Kidney (tissue), 14 donors: Measurements from ENCODE around the gene ARID5A. TPM values are rescaled to one million over a fixed set of nuclear protein-coding genes. Genes with fewer than 3 reads are reported as not detected.
A peak's percentile ranks its signal among the peaks of the same experiment; 100 is the strongest.

Source experiments
- DNase-seq, 5 donors: peaks; one replicate each; pipeline ENCODE4 v3.0.0-alpha.2; 2013 to 2020
- FAIRE-seq: peaks from 2 replicates; lab custom pipeline; 2012; peaks lifted over from hg19 to GRCh38; lab: Jason Lieb, UNC
- H3K27ac ChIP-seq, 2 donors: one replicate each; pipeline ENCODE4 v1.7.0; 2013; ENCODE audit warnings: low read depth in 2 of 2, low read length in 2 of 2, inconsistent platforms in 1 of 2
- H3K27me3 ChIP-seq: one replicate; pipeline ENCODE4 v1.7.1; 2013; ENCODE audit warnings: low read length, inconsistent platforms; ENCODE audit not compliant: control insufficient read depth, insufficient read depth
- H3K36me3 ChIP-seq, 3 donors: one replicate each; pipeline versions ENCODE4 v1.7.0 to v1.7.1; 2013; ENCODE audit warnings: low read length in 3 of 3, control low read depth in 1 of 3, inconsistent platforms in 1 of 3; ENCODE audit not compliant: insufficient read depth in 3 of 3, control insufficient read depth in 2 of 3
- H3K4me1 ChIP-seq, 3 donors: one replicate each; pipeline versions ENCODE4 v1.7.0 to v1.7.1; 2013; ENCODE audit warnings: low read length in 3 of 3, inconsistent platforms in 1 of 3, low read depth in 1 of 3; ENCODE audit not compliant: control insufficient read depth in 2 of 3, insufficient read depth in 2 of 3
- H3K4me3 ChIP-seq, 3 donors: one replicate each; pipeline versions ENCODE4 v1.7.0 to v1.8.1; 2013; ENCODE audit warnings: low read length in 3 of 3, control low read depth in 1 of 3, inconsistent platforms in 1 of 3
- H3K9ac ChIP-seq, 3 donors: one replicate each; pipeline versions ENCODE4 v1.7.0 to v1.7.1; 2013; ENCODE audit warnings: low read length in 3 of 3, control low read depth in 1 of 3, inconsistent platforms in 1 of 3
- H3K9me3 ChIP-seq, 3 donors: one replicate each; pipeline versions ENCODE4 v1.7.0 to v1.7.1; 2013; ENCODE audit warnings: low read length in 3 of 3, control low read depth in 1 of 3, inconsistent platforms in 1 of 3; ENCODE audit not compliant: control insufficient read depth in 2 of 3, insufficient read depth in 1 of 3
- intact Hi-C: fragments of 100-400 bp; cut with DNase I; formaldehyde crosslinking; loops from one replicate; pipeline ENCODE4 v1.11.1; 2022
- polyA plus RNA-seq: library from polyadenylated mRNA; stranded (reverse); fragments of 350-450 nt; fragmentation: Illumina TruSeq; extraction: RNeasy Lipid Tissue Mini Kit (QIAGEN cat#74804); gene quantifications from one replicate; pipeline ENCODE4 v1.2.3, GENCODE V29; 2014; ENCODE audit warnings: low read depth, low replicate concordance; ENCODE audit not compliant: insufficient read depth
- total RNA-seq: library from RNA; stranded (reverse); fragmentation: NEBNext Ultra II Directional; extraction: Animal tissue kit (Norgen Biotek cat#: 25700); gene quantifications from one replicate; pipeline ENCODE4 v1.2.1, GENCODE V29; 2021
- TF ChIP-seq, protein P1 (sequence below): IDR thresholded peaks from 3 replicates; pipeline ENCODE4 v1.5.1; 2012; ENCODE audit warnings: mild to moderate bottlenecking, moderate library complexity, borderline replicate concordance; ENCODE audit not compliant: insufficient read depth; ENCODE audit errors: extremely low read depth
- donor health status: control.
- donor health status: control.
- donor health status: control.
- donor health status: control.
- donor health status: control.
- donor health status: DM: yes; HTN: yes; CAD: no.
- donor health status: Normal renal cell carcinoma (clear cell type).

Gene ARID5A
- total and polyA plus RNA-seq, 2 donors from 2014 or later, result 8.6 to 26.3 TPM

DNA sequence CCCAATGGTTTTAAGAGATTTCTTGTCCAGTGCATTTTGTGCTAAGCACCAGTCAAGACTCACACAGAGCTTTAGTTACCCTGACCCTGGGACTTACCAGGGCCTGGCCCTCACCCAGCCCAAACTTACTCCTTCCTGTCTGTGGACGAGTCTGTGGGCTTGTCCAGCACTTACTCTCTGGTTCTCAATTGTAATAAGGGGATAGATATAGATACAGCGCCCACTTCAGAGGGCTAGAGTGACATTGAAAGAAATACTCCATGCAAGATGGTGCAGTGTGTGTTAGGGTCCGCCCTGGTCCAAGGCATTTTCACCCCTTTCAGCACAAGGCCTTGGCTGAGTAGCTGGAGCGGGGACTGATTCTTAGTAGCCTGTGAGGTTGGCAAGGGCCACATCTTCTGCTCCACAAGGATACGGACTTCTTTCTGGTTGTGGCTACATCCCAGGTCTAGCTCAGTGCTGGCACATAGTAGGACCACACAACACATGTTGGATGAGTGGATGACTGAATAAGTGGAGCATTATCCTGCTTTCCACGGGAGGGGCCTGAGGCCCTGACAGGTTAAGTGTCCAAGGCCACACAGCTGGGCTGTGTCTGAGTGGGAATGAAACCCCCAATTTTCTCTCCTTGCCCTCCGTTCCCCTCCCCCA lies 3.8 kb upstream of the ARID5A start:
- Histone ChIP-seq H3K4me1 (peaks cover 0 to 16% (median 15%) of the 10 kb centered on the region in 3 donors), H3K4me3 (no peak overlapping the region), H3K9me3 (no peaks in the 10 kb centered on the region), H3K27me3 (no peaks in the 10 kb centered on the region), H3K27ac (peak overlapping the region; percentile 84 to 90), H3K36me3 (no peaks in the 10 kb centered on the region), H3K9ac (peak overlapping the region in 1 of 3 donors; percentile 49)
- intact Hi-C loops, result no loop called here
- FAIRE-seq (no peak), DNase-seq (no peak)
- TF ChIP-seq, protein P1, sequence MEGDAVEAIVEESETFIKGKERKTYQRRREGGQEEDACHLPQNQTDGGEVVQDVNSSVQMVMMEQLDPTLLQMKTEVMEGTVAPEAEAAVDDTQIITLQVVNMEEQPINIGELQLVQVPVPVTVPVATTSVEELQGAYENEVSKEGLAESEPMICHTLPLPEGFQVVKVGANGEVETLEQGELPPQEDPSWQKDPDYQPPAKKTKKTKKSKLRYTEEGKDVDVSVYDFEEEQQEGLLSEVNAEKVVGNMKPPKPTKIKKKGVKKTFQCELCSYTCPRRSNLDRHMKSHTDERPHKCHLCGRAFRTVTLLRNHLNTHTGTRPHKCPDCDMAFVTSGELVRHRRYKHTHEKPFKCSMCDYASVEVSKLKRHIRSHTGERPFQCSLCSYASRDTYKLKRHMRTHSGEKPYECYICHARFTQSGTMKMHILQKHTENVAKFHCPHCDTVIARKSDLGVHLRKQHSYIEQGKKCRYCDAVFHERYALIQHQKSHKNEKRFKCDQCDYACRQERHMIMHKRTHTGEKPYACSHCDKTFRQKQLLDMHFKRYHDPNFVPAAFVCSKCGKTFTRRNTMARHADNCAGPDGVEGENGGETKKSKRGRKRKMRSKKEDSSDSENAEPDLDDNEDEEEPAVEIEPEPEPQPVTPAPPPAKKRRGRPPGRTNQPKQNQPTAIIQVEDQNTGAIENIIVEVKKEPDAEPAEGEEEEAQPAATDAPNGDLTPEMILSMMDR, result no peak

DNA sequence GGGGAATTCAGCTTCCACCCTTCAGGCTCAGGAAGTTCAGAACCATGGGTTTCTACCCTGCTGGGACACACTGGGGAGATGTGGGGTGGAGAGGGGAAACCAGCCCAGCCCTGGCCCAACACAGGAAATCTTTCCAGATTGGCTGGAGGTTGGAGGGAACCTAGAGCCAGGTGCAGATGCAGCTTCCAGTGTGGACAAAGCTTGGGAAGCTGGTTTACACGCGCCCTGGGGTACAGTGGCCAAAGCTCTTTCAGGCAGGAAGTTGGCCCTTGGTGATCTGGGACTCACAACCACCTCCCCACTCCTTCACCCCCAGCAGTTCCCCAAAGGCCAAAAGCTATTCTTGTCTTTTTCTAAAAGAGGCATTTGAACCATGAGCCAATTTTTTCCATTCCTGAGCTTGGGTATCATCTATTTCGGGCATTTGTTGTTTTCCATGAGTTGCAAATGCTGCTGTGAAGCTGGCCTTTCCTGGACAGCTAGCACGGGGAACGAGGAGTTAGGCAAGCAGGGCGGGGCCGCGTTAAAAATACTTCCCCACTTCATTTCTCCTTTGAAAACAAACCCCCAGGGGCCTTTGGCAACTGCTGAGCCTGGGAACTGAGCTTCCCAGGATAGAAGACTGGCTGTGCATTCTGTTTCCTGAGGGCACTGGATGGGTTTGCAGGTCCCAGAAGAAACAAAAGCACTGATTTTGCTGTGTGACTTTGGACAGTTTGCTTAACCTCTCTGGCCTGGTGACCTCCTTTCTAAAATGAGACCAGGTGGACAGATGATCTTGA lies 3.1 kb upstream of the ARID5A start:
- peak overlapping the region; percentile 84 to 90 for H3K27ac ChIP-seq
- TF ChIP-seq, protein P1, result no peak
- FAIRE-seq, result no peak
- intact Hi-C loops, result no loop called here
- H3K9me3 ChIP-seq, result no peaks in the 10 kb centered on the region
- H3K9ac ChIP-seq, result peak overlapping the region in 1 of 3 donors; percentile 49
- no peaks in the 10 kb centered on the region for H3K27me3 ChIP-seq
- no peak overlapping the region for H3K4me3 ChIP-seq
- H3K4me1 ChIP-seq, result peaks cover 0 to 16% (median 15%) of the 10 kb centered on the region in 3 donors
- peak in 2 of 5 donors; percentile 15 to 82 for DNase-seq
- no peaks in the 10 kb centered on the region for H3K36me3 ChIP-seq

DNA sequence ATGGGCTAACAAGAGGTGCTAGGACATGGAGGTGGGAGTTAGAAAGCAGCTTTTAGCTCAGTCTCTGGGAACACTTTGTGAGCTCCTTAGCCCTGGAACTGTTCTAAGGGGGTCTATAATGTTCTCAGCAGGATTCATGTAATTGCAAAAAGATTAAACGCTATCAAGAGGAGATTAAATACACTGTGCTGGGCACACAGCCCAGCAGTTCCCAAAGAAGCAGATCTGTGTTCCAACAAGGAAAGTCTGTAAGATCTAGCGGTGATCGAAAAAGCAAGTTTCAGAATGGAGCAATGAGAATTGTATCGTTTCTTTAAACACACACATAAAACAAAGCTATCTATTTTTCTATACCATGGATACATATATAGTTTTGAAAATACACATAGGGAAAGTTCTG lies 2.4 kb upstream of the ARID5A start:
- TF ChIP-seq, protein P1, result no peak
- Histone ChIP-seq H3K9me3 (no peaks in the 10 kb centered on the region), H3K4me3 (no peak overlapping the region), H3K36me3 (no peaks in the 10 kb centered on the region), H3K4me1 (peaks cover 0 to 15% (median 14%) of the 10 kb centered on the region in 3 donors), H3K9ac (no peak overlapping the region), H3K27ac (peak overlapping the region in 1 of 2 donors; percentile 90), H3K27me3 (no peaks in the 10 kb centered on the region)
- intact Hi-C loops, result no loop called here
- DNase-seq, result no peak
- FAIRE-seq, result no peak
